TTC549 (cell line): ENCODE results near the gene ERVH48-1.
"Not testable (repeated sequence)": the region's sequence is repeated elsewhere in the genome, so short reads cannot be mapped to it uniquely, and the experiment has no call there.

ENCODE experiments used
- FAIRE-seq: peaks from 2 replicates; lab custom pipeline; 2012; peaks lifted over from hg19 to GRCh38; lab: Jason Lieb, UNC

Gene ERVH48-1

GRCh38 chr21:42925114-42925926 lies at the start of gene ERVH48-1:
Gene ERVH48-1, minus strand, starts transcription at chr21:42925630. Its CDS starts 6,624 bp downstream, at chr21:42919006.
- no peak for FAIRE-seq

- FAIRE-seq, result no peak
Observed at GRCh38 chr21:42973991-42974831, 48.8 kb upstream of the ERVH48-1 start, which contains the start of gene PKNOX1. Gene PKNOX1, plus strand, starts transcription at chr21:42974562. Its CDS starts 29,820 bp downstream, at chr21:43004382.

GRCh38 chr21:42973309-42973990 lies 48.0 kb upstream of the ERVH48-1 start:
- no peak for FAIRE-seq

- no peak for FAIRE-seq
Observed at GRCh38 chr21:42971897-42972275, 46.5 kb upstream of the ERVH48-1 start.

- no peak for FAIRE-seq
Observed at GRCh38 chr21:42970946-42971653, 45.7 kb upstream of the ERVH48-1 start.

- FAIRE-seq, result no peak
Observed at GRCh38 chr21:42969193-42969600, 43.8 kb upstream of the ERVH48-1 start.

- FAIRE-seq, result not testable (repeated sequence)
Observed at GRCh38 chr21:42967616-42968015, 42.2 kb upstream of the ERVH48-1 start.

GRCh38 chr21:42965211-42965560 lies 39.8 kb upstream of the ERVH48-1 start:
- FAIRE-seq, result no peak

GRCh38 chr21:42964546-42965210 lies 39.2 kb upstream of the ERVH48-1 start:
- no peak for FAIRE-seq

- no peak for FAIRE-seq
Observed at GRCh38 chr21:42964086-42964485, 38.7 kb upstream of the ERVH48-1 start.

- FAIRE-seq, result no peak
Observed at GRCh38 chr21:42962380-42963007, 37.1 kb upstream of the ERVH48-1 start.

- no peak for FAIRE-seq
Observed at GRCh38 chr21:42959728-42960127, 34.3 kb upstream of the ERVH48-1 start.

GRCh38 chr21:42958122-42958521 lies 32.7 kb upstream of the ERVH48-1 start:
- FAIRE-seq, result not testable (repeated sequence)

- FAIRE-seq, result no peak
Observed at GRCh38 chr21:42956824-42957630, 31.6 kb upstream of the ERVH48-1 start.

GRCh38 chr21:42951193-42951592 lies 25.8 kb upstream of the ERVH48-1 start:
- FAIRE-seq, result not testable (repeated sequence)

- FAIRE-seq, result not testable (repeated sequence)
Observed at GRCh38 chr21:42949094-42949755, 23.8 kb upstream of the ERVH48-1 start.

GRCh38 chr21:42942244-42942643 lies 16.8 kb upstream of the ERVH48-1 start:
- no peak for FAIRE-seq

GRCh38 chr21:42941696-42942085 lies 16.3 kb upstream of the ERVH48-1 start:
- no peak for FAIRE-seq

GRCh38 chr21:42939582-42940413 lies 14.4 kb upstream of the ERVH48-1 start:
- FAIRE-seq, result no peak
